ENCODE data around the gene ERC2.
"Not testable (repeated sequence)": the region's sequence is repeated elsewhere in the genome, so short reads cannot be mapped to it uniquely, and the experiment has no call there.

Gene ERC2

GRCh38 chr3:56122911-56123310 is 345.4 kb downstream of the ERC2 start:
- DNase-seq (ENCODE audit: low read depth) = no peak

- no peak for DNase-seq (ENCODE audit: low read depth)
These were observed 346.6 kb downstream of the ERC2 start for GRCh38 chr3:56121716-56122115.

GRCh38 chr3:56119575-56120349 is 348.5 kb downstream of the ERC2 start:
- DNase-seq (ENCODE audit: low read depth) = no peak

GRCh38 chr3:56118968-56119367 is 349.3 kb downstream of the ERC2 start:
- no peak for DNase-seq (ENCODE audit: low read depth)

DNA sequence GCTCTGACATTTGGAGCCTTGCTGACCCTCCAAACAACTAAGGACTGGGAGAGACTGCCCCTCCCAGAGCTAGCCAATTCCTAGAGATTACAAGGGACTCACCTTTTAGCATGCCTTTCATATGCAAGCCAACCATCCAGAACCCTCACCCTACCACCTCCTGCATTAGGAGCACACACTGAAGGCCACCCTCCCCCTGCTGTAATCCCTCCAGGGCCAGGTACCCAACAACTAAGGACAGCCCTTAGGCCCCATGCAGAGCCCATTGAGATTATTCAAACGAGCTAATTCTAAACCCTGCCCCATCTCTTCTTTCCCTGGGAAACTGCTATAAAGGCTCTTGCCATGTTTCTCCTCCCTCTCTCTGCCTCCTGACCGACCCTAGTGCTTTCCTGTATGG is 352.6 kb downstream of the ERC2 start:
- DNase-seq (ENCODE audit: low read depth) = no peak

DNA sequence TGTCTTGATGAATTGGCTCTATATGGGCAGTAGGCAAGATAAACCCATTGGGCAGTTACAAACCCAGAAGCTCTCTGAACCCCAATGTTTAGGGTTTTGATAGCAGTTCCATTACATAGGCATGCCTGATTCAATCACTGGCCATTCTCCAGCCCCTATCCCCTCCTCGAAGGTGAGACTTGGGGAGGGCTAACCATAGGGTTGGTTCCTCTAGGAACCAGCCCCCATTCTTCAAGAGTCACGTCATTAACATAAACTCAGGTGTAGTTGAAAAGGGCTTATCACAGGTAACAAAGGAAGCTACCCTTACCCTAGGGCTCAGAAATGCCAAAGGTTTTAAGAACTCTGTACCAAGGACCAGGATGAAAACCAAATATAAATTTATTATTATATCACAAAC is 353.1 kb downstream of the ERC2 start:
- no peak for DNase-seq (ENCODE audit: low read depth)

GRCh38 chr3:56113908-56114307 is 354.4 kb downstream of the ERC2 start:
- no peak for DNase-seq (ENCODE audit: low read depth)

GRCh38 chr3:56113231-56113630 is 355.0 kb downstream of the ERC2 start:
- no peak for DNase-seq (ENCODE audit: low read depth)

GRCh38 chr3:56111606-56112304 is 356.5 kb downstream of the ERC2 start:
- DNase-seq (ENCODE audit: low read depth) = no peak

DNA sequence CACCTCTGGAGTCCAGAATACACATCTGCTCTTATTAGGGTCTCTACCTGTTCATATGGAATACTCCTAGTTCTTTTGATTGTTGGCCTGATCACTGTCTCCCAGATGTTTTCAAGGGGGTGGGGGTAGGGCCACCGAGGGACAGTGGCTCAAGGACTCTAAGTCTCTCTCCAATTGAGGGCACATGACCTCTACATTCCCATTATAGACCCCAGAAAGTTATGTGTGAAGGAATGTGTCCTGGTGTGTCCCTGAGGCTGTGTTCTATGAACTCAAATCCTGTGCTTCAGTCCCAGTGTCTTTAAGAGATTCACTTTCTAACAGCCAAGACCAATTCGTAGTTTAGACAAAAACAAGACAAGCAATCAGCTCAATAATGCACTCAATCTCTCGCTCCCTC is 357.4 kb downstream of the ERC2 start:
- no peak for DNase-seq (ENCODE audit: low read depth)

DNA sequence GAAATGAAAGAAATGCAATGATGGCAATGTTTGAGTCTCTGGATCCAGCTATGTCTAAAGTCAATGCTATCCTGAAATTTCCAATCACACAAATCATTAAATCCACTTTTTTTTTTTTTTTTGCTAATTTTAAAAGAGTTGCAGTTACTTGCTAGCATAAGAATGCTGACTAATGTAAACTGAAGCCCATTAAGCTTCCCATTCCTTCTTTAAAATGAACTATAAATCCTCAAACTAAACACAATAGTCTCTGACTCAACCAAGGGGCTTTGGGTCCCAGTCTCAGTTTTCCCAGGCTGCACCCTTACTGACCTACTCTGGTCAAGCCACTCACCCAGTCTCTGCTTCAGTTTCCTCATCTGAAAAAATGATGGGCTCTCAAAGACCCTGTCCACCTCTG is 361.1 kb downstream of the ERC2 start:
- no peak for DNase-seq (ENCODE audit: low read depth)

DNA sequence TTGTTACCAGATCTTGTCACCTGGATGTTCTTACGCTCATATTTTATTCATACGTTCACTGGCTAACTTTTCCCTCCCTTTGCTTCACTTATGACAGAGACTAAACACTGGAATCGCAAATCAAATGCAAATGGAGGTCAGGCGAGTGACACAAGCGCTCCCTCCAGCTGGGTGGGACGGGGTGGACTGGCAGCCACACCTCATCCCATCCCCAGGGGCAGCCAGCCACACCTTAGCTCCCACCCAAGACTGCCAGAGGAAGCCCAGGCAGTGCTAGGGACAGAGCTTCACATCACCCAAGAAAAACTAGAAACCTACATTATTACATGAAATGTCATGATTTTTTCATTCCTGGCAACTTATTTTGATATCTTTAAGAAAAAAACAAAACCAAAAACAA is 366.2 kb downstream of the ERC2 start:
- no peak for DNase-seq (ENCODE audit: low read depth)

GRCh38 chr3:56101576-56101975 is 366.7 kb downstream of the ERC2 start:
- DNase-seq (ENCODE audit: low read depth) = no peak

DNA sequence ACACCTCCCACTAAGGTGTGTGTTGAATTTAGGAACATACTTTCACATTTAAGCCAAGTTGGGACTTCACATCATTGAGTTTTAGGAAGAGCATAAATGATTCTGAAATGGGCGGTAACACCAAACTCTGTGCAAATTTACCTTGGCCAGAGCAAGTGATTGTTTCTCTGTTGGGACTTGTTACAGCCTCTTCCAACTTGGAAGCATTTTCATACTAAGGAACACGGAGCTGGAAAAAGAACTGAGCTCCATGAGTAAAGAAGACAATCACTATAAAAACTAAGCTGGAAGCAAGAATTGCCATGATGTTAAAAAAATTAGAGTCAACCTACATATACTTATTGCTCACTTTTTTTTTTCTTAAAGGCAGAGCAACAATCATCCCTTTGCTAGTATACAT is 371.3 kb downstream of the ERC2 start:
- no peak for DNase-seq (ENCODE audit: low read depth)

GRCh38 chr3:56094170-56094569 is 374.1 kb downstream of the ERC2 start:
- no peak for DNase-seq (ENCODE audit: low read depth)

DNA sequence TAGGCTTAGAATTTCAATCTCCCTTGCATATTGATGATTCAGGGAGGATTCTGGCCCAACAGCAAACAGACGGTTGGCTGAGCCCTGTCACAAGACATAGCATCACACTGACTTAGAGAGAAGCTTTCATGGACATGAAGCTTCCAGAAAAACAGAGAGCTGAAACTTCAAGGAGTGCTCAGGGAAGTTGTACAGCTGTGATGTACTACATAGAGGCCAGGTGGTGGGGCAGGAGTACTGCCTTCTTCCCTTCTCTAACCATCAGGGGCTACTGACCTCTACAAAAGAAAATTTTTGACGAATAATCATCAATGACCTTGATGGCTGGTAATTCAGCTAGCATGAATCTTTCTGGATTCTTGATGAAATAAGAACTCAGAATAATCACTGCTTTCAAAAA is 378.5 kb downstream of the ERC2 start:
- no peak for DNase-seq (ENCODE audit: low read depth)

DNA sequence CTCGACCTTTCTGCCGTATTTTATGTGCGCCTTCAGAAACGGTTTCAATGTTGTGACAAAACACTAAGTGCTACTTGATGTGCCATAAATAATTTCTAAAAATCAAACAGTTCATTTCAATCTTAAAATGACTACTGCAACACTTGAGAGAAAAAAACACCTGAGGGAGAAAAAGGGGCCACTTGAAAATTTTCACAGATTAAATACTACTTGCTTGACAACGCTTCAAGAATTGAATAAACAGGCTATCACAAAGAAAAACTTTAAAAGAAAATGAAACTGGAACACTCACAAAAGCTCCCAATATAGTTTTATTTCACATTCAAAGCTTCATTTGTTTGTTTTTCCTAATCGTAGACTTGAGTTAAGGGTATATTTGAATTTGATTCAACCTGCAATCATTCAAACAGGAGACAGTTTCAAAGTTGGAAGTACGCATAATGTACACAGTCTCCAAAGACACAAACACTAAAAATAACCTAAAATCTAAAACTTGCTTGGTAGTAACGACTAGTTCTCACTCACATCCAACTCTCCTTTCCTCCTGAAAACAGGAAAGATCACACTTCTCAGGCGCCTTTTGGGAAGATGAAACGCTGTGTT is 380.7 kb downstream of the ERC2 start:
- DNase-seq (ENCODE audit: low read depth) = no peak

- DNase-seq (ENCODE audit: low read depth) = no peak
These were observed 381.9 kb downstream of the ERC2 start for GRCh38 chr3:56086355-56086754.

GRCh38 chr3:56081246-56081645 is 387.0 kb downstream of the ERC2 start:
- no peak for DNase-seq (ENCODE audit: low read depth)

GRCh38 chr3:56076746-56077145 is 391.5 kb downstream of the ERC2 start:
- DNase-seq (ENCODE audit: low read depth) = no peak

- DNase-seq (ENCODE audit: low read depth) = no peak
These were observed 393.2 kb downstream of the ERC2 start for GRCh38 chr3:56075089-56075488.

- no peak for DNase-seq (ENCODE audit: low read depth)
These were observed 398.5 kb downstream of the ERC2 start for GRCh38 chr3:56069766-56070165.

DNA sequence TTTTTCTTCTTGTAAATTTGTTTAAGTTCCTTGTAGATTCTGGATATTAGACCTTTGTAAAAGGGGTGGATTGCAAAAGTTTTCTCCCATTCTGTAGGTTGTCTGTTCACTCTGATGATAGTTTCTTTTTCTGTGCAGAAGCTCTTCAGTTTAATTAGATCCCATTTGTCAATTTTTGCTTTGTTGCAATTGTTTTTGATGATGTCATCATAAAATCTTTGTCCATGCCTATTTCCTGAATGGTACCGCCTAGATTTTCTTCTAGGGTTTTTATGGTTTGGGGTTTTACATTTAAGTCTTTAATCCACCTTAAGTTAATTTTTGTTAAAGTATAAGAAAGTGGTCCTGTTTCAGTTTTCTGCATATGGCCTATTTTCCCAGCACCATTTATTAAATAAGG is 401.9 kb downstream of the ERC2 start:
- DNase-seq (ENCODE audit: low read depth) = not testable (repeated sequence)
